GM19395 (cell line): Measurements from ENCODE around the gene ZNF438.

Experiments
- ATAC-seq: cut with Tn5 transposase; IDR thresholded peaks from one replicate; pipeline ENCODE4 v1.9.1; 2021; ENCODE audit warnings: mild to moderate bottlenecking, moderate library complexity; ENCODE audit not compliant: unreplicated experiment

The ZNF438 gene

GRCh38 chr10:30854656-30855055, 177.0 kb downstream of the ZNF438 start:
- ATAC-seq = no peak

GRCh38 chr10:30853066-30853465, 178.6 kb downstream of the ZNF438 start:
- ATAC-seq = no peak

GRCh38 chr10:30850776-30851175, 180.9 kb downstream of the ZNF438 start:
- no peak for ATAC-seq

GRCh38 chr10:30849231-30850035, 182.2 kb downstream of the ZNF438 start:
- ATAC-seq = no peak

- ATAC-seq = no peak
These were observed 183.2 kb downstream of the ZNF438 start for GRCh38 chr10:30848396-30849032.

GRCh38 chr10:30847642-30848041, 184.0 kb downstream of the ZNF438 start:
- no peak for ATAC-seq

GRCh38 chr10:30847199-30847598, 184.5 kb downstream of the ZNF438 start:
- ATAC-seq = no peak

- no peak for ATAC-seq
These were observed 185.0 kb downstream of the ZNF438 start for GRCh38 chr10:30846710-30847109.

- no peak for ATAC-seq
These were observed 188.8 kb downstream of the ZNF438 start for GRCh38 chr10:30842894-30843293.

GRCh38 chr10:30842185-30842584, 189.5 kb downstream of the ZNF438 start:
- ATAC-seq = no peak

GRCh38 chr10:30840395-30841050, 191.1 kb downstream of the ZNF438 start:
- no peak for ATAC-seq

GRCh38 chr10:30839652-30840051, 192.0 kb downstream of the ZNF438 start:
- no peak for ATAC-seq

- no peak for ATAC-seq
These were observed 195.3 kb downstream of the ZNF438 start for GRCh38 chr10:30836406-30836805.

GRCh38 chr10:30835146-30835545, 196.5 kb downstream of the ZNF438 start:
- ATAC-seq = no peak

GRCh38 chr10:30834651-30835050, 197.0 kb downstream of the ZNF438 start:
- no peak for ATAC-seq

GRCh38 chr10:30834153-30834552, 197.5 kb downstream of the ZNF438 start:
- ATAC-seq = no peak

GRCh38 chr10:30833628-30833970, 198.1 kb downstream of the ZNF438 start:
- no peak for ATAC-seq

GRCh38 chr10:30832749-30833627, 198.7 kb downstream of the ZNF438 start:
- ATAC-seq = no peak

GRCh38 chr10:30832001-30832748, 199.5 kb downstream of the ZNF438 start:
- ATAC-seq = no peak

- no peak for ATAC-seq
These were observed 200.2 kb downstream of the ZNF438 start for GRCh38 chr10:30831426-30831825.
